Kidney epithelial cell (primary cell): ENCODE results near the gene FICD. TPM values are rescaled to one million over a fixed set of nuclear protein-coding genes. Genes with fewer than 3 reads are reported as not detected.

Experiments
- DNase-seq: peaks from one replicate; pipeline ENCODE4 v3.0.0-alpha.2; 2010; ENCODE audit warnings: low read depth
- H3K27me3 ChIP-seq: 2 replicates; pipeline ENCODE4 v1.6.0; 2011; ENCODE audit warnings: low read length; ENCODE audit not compliant: control insufficient read depth, insufficient read depth
- H3K36me3 ChIP-seq: 2 replicates; pipeline ENCODE4 v1.5.1; 2011; ENCODE audit warnings: low read length; ENCODE audit not compliant: control insufficient read depth, insufficient read depth
- H3K4me3 ChIP-seq: 2 replicates; pipeline ENCODE4 v1.5.1; 2011; ENCODE audit warnings: low read depth, mild to moderate bottlenecking, control low read depth, low read length
- CTCF ChIP-seq: IDR thresholded peaks from 2 replicates; pipeline ENCODE4 v1.5.1; 2011; ENCODE audit warnings: mild to moderate bottlenecking, moderate library complexity, low read length, control low read depth, inconsistent platforms; ENCODE audit not compliant: insufficient read depth, poor library complexity, severe bottlenecking
- total RNA-seq: library from RNA; depleted of rRNA; stranded (reverse); fragments of >200 nt; gene quantifications from 2 replicates; pipeline ENCODE4 v1.2.3, GENCODE V29; 2015

FICD gene
- total RNA-seq, 1 donor from 2014 or later, result 6.9 TPM

GRCh38 chr12:108495823-108496579 lies 19.1 kb upstream of the FICD start:
- Histone ChIP-seq H3K4me3 (no peak overlapping the region), H3K27me3 (no peaks in the 10 kb centered on the region), H3K36me3 (no peaks in the 10 kb centered on the region)
- no peak for TF ChIP-seq CTCF
- no peak for DNase-seq

DNA sequence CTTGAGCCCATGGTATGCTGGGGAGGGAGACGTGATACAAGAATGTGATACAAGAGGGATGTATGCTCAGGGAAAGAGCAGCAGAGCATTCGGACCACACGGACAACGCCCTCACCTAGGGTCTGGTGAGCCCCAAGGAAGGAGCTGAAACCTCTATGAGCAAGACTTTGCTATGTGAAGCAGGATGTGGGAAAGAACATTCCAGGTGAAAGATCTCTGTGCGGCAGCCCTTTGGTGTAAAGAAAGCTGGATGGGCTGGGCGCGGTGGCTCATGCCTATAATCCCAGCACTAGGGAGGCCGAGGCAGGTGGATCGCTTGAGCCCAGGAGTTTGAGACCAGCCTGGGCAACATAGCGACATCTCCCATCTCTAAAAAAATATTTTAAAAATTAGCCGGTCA lies 16.9 kb upstream of the FICD start:
- Histone ChIP-seq H3K4me3 (no peak overlapping the region), H3K36me3 (no peaks in the 10 kb centered on the region), H3K27me3 (no peaks in the 10 kb centered on the region)
- no peak for TF ChIP-seq CTCF
- no peak for DNase-seq

GRCh38 chr12:108502922-108503321 lies 12.2 kb upstream of the FICD start:
- TF ChIP-seq CTCF, result no peak
- no peaks in the 10 kb centered on the region for H3K27me3 ChIP-seq
- H3K4me3 ChIP-seq, result no peak overlapping the region
- no peak for DNase-seq
- H3K36me3 ChIP-seq, result no peaks in the 10 kb centered on the region

GRCh38 chr12:108505129-108505528 lies 9.9 kb upstream of the FICD start:
- no peak for DNase-seq
- H3K4me3 ChIP-seq, result no peak overlapping the region
- no peak for TF ChIP-seq CTCF

GRCh38 chr12:108507971-108508642 lies 7.0 kb upstream of the FICD start:
- TF ChIP-seq CTCF, result no peak
- peak; percentile 41 for DNase-seq

More at GRCh38 chr12:108505129-108505528, 9.9 kb upstream of the FICD start:
- H3K36me3 ChIP-seq, result no peaks in the 10 kb centered on the region
- no peaks in the 10 kb centered on the region for H3K27me3 ChIP-seq

More at GRCh38 chr12:108507971-108508642, 7.0 kb upstream of the FICD start:
- H3K4me3 ChIP-seq, result no peak overlapping the region
- H3K27me3 ChIP-seq, result no peaks in the 10 kb centered on the region
- H3K36me3 ChIP-seq, result no peaks in the 10 kb centered on the region
